HG03521 (cell line): ENCODE measurements around the gene HCFC1R1.
"Not testable (repeated sequence)": the region's sequence is repeated elsewhere in the genome, so short reads cannot be mapped to it uniquely, and the experiment has no call there.

Experiments
- ATAC-seq: cut with Tn5 transposase; IDR thresholded peaks from one replicate; pipeline ENCODE4 v1.9.1; 2021; ENCODE audit warnings: mild to moderate bottlenecking, moderate library complexity; ENCODE audit not compliant: unreplicated experiment

HCFC1R1 gene, protein sequence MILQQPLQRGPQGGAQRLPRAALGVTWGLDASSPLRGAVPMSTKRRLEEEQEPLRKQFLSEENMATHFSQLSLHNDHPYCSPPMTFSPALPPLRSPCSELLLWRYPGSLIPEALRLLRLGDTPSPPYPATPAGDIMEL

DNA sequence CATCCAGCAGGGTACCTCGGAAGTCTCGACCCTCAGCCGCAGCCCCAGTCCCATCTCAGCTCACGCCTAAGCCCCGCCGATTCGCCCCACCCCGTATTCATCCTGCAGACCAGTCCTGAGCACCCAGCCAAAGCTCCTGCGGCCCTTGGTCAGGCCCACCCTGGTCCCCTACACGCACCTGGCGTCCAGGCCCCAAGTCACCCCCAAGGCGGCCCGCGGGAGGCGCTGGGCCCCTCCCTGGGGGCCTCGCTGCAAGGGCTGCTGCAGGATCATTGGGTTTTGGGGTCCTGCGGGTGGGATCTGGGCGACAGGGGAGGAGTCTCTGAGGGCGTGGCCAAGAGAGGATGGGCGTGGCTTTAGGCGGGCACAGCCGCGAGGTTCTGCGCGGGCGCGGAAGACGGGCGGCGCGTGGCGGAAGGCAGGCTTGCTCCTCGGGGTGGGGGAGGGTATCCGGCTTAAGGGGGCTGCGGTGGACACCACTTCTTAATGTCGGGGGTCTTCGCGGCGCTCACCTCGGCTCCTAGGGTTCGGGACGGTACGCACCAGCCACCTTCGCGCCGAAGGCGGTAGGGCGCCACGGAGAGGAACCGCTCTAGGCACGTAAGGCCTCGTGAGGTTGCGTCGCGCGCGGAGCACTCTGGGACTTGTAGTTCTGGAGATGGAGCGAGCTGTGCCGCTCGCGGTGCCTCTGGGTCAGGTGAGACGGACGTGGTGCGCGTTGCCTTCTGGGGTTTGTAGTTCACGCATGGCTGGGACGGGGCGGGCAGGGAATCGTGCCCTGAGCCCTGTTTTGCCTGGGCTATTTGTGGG, at the start of gene HCFC1R1, which contains the start of gene THOC6:
Gene HCFC1R1 (minus strand): TSS at position 274 of the 810 bp plus-strand sequence. CDS start 1 bp downstream, at position 273.
Gene THOC6 (plus strand): TSS at position 367 of the 810 bp plus-strand sequence. CDS start 292 bp downstream, at position 659.
- ATAC-seq: peak; percentile 74

DNA sequence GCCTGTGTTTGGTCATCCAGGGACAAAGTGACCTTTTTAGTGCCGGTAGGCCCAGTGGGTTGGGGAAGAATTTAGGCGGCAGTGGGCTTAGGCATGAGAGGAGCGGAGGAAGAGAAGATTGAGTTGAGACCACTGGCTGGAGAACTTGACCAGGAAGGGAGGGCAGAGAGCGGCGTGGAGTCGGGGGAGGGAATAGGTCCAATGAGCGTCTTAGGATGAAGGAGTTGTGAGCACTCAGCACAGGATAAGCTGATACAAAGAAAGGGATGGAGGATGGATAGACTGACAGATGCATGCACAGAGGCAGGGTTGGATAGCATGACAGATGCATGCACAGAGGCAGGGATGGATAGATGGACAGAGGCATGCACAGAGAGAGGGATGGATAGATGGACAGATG, 49.7 kb upstream of the HCFC1R1 start:
- ATAC-seq: no peak

DNA sequence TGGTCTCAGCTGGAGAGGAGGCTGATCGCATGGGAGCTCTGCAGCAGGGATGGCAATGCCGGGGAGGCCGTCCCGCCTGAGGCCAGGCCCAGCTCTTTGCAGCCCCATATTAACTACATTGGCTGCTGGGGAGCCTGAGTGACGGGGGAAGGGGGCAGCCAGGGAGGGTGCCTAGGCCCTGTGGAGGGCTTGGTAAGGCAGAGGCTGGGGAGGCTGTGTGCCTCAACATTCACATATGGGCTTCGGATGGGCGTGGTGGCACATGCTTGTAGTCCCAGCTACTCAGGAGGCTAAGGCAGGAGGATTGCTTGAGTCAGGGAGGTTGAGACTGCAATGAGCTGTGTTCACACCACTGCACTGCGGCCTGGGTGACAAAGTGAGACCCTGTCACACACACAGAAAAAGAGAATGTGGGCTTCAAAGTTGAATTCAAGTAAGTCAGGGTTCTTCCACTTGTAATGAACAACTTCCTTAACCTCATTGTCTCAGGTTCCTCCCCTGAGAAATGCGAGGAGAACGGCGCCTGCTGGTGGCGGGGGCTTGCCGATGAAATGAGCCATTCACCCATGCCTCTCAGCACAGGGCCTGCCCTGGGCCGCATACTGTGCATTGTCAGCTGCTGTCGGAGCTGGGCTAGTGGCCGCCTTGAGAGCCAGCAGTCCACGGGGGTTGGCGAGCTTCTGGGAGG, 49.0 kb upstream of the HCFC1R1 start:
- not testable (repeated sequence) for ATAC-seq

DNA sequence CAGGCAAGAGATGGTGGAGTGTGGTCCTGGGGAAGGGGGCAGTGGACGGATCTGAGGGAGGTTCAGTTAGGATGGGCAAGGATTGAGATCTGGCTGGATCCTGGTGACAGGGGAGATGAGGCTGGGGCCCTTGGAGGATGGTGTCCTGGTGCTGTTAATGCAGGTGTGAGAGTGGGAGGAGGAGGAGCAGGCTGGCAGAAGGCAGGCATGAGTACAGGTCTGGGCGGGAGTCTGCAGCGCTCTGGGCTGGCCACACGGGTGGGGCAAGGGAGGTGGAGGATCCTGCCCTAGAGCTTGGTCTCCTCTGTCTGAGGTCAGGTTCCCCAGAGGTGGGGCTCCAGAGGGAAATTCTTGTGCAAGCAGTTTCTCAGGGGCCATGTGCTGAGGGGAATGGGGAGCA, 48.4 kb upstream of the HCFC1R1 start:
- not testable (repeated sequence) for ATAC-seq

DNA sequence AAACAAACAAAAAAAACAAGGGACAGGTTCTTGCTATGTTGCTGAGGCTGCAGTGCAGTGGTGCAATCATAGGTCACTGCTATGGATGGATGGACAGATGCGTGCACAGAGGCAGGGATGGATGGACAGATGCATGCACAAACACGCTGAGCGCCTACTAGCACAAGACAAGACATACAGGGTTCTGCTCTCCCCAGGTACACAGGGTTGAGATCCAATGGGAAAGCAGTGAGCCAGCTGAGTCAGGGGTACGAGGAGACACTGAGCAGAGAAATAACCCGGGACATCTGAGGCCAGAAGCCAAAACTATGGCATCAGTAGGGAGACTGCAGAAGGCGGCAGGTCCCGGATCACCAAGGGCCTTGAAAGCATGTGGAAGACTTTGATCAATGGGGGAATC, 47.9 kb upstream of the HCFC1R1 start:
- ATAC-seq: no peak

- ATAC-seq: no peak
Observed at GRCh38 chr16:3070608-3071111, 46.9 kb upstream of the HCFC1R1 start.

DNA sequence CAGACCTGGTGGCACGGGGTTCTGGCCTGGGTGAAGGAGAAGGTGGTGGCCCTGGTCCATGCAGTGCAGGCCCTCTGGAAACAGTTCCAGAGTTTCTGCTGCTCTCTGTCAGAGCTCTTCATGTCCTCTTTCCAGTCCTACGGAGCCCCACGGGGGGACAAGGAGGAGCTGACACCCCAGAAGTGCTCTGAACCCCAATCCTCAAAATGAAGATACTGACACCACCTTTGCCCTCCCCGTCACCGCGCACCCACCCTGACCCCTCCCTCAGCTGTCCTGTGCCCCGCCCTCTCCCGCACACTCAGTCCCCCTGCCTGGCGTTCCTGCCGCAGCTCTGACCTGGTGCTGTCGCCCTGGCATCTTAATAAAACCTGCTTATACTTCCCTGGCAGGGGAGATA, 45.4 kb upstream of the HCFC1R1 start:
- ATAC-seq: not testable (repeated sequence)

DNA sequence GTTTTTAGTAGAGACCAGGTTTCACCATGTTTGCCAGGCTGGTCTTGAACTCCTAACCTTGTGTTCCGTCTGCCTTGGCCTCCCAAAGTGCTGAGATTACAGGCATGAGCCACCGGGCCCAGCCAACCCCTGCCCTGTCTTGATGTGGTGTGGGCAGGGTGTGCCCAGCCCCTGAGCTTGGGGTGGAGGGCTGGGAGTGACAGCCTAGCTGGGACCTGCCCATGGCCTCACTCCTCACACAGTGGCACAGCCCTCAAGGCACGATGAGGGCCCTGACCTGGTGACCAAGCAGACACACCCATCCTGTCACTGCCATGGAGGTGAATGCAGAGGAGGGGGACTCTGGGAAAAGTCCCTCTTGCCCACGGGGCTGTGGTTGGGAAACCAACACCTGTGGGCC, 44.7 kb upstream of the HCFC1R1 start:
- ATAC-seq: no peak

- no peak for ATAC-seq
Observed at GRCh38 chr16:3066440-3066748, 42.7 kb upstream of the HCFC1R1 start.

DNA sequence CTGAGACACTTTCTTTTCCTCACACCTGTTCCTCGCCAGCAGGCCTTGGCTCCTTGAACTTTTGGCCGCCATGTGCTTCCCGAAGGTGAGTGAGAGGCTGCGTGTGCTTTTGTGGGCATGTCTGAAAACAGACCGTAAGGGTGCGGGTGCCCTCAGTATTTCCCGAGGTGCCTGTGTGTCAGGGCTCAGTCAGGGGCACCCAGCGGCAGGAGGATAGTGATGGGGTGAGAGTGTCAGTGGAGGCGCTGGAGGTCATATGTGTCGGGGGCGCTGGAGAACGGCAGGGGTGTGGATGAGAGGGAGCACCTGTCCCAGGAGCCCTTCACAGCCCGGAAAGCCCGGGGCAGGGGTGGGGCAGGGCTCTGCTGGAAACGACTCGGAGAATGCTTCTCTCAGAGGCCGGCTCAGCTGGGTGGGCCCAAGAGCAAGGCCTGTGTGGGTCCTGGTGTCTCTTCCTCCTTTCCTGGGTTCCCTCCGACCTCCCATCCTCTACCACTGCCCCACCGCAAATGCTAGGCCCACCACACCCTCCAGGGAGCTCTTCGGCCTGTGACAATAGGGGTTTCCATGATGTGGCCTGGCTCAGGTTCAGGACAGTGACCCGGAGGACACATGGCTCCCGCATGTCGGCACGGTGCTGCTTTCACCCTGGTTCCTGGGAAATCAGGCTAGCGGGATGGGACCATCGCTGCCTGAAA, 42.1 kb upstream of the HCFC1R1 start:
- ATAC-seq: no peak

DNA sequence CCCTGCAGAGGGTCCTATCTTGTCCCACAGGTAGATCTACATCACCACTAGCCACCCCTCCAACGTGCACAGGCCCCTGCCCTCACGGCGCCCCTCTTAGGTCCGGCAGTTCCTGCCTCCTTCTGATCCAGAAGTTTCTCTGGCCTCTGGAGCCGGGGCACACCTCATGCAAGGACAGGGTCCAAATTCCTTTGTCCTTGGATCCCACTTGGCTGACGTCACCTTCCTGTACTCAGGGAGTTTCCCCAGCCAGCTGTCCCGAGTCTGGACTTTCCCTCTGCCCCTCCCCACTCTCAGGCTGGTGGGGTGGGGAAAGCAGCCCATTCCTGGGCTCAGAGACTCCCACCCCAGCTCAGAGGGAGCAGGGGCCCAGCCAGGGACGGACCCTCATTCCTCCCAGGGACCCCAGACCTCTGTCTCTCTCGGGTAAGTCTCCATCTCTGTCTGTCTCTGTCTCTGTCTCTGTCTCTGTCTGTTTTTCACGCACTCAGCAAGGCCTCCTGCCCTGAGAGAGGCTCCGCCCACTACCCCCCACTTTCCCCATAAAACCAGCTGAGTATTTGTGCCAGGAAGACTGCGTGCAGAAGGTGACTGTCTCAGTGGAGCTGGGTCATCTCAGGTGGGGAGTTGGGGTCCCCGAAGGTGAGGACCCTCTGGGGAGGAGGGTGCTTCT, 41.5 kb upstream of the HCFC1R1 start, which contains the start of gene IL32:
Gene IL32 (plus strand): TSS at position 572 of the 673 bp plus-strand sequence. CDS start 172 bp downstream, outside the sequence.
- ATAC-seq: no peak

DNA sequence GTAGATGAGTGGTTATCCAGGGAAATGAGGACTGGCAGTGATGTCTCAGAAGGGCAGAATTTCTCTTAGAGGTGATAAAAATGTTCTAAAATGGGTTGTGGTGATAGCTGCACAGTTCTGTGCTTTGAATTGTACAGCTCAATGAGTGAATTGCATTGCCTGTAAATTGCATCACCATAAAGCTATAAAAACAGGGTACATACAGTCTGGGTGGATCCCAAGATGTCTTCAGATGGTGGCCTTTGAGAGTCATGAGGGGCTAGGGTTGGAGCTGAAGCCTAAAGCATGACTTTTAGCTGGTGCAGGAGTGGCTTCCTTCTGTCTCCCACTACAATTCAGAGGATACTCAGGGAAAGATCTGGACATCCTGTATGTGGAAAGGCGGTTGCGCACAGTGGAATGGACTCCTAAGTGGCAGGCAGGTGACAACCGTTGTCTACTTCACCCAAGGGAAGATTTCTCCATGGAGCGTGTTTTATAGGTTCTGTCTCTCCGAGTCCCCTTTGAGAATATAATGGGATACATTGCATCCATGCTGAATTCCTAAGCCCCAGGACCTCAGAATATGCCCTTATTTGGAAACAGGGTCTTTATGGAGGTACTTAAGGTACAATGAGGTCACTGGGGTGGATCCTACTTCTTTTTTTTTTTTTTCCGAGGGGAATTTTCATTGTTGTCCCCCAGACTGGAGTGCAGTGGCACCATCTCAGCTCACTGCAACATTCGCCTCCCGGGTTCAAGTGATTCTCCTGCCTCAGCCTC, 40.1 kb upstream of the HCFC1R1 start:
- ATAC-seq: no peak

- ATAC-seq: no peak
Observed at GRCh38 chr16:3062553-3062952, 38.8 kb upstream of the HCFC1R1 start.

- ATAC-seq: no peak
Observed at GRCh38 chr16:3060339-3061127, 36.8 kb upstream of the HCFC1R1 start.

GRCh38 chr16:3059723-3060242, 36.0 kb upstream of the HCFC1R1 start:
- peak; percentile 2 for ATAC-seq

DNA sequence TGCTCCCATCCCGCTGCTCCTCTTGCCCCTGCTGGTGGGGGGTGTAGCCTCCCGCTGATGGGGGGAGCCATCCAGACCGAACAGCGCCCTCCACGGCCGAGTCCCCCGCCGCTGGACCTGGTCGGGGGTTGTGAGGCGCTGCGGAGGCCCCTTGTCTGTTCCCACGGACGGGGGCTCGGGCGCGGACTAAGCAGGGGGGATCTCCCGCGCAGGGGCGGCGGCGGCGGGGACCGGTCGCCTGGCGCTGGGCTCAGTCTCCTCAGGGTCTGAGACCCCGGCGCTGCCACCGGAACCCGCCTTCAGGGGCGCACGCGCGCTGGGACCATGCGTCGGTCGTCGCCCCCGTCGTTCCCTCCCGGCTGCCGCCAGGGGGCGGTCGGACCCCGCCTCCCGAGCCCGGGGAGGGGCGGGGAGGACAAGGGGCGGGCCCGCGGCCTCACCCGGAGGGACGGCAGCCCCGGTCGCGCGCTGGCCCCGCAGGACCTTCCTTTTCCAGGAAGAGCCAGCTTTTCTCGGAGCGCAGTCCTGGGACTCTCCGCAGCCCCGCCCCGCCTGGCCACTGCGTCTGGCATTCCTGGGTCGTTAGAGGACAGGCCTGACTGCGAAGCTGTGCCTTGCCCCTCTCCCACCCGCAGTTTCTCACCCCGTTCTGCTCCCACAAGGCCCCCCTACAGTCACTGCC, 35.4 kb upstream of the HCFC1R1 start:
- ATAC-seq: peak; percentile 70

GRCh38 chr16:3058139-3059030, 34.6 kb upstream of the HCFC1R1 start:
- peak; percentile 17 for ATAC-seq
